NCI-H1105 (cell line): ENCODE measurements around the gene SHISA6.

Experiments
- DNase-seq: peaks from one replicate; lab custom pipeline; 2025; lab: John Stamatoyannopoulos, UW

SHISA6 gene

DNA sequence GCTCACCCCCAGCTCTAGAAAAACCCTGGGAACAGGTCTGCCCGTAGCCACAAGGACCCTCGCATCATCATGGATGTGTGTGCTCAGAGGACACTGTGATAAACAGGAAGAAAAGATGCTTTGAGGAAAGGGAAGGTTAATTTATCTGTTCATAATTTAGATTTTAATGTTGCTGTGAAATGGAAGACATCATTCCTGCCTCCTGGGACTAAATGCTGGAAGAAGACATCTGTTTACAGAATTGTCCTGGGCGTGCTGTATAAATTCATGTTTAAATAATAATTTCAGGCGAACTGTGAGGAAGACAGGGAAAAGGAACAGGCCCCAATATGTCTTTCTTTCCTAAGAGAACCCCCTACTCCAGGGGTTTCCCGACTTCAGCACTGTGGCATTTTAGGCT, 112.6 kb downstream of the SHISA6 start:
- DNase-seq = no peak

DNA sequence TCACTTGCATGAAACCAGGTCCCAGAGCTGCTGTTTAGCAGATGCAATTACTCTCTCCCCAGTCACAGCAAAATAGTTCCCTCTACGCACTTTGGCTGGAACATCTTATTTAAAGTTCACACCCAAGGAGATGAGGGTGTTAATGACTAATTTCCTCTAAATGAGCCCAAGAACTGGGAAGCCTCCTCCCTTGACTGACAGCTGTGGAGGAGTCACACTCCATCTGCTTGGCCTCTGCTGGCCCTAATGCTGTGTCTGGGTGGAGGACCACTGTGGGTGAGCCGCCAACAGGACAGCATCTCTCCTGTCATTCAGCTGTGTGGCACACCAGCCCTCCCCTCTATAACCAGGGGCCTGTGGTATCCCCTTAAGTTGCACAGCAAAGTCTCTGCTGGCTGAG, 115.4 kb downstream of the SHISA6 start:
- DNase-seq = no peak

- DNase-seq = no peak
Observed at GRCh38 chr17:11363565-11364117, 122.6 kb downstream of the SHISA6 start.

DNA sequence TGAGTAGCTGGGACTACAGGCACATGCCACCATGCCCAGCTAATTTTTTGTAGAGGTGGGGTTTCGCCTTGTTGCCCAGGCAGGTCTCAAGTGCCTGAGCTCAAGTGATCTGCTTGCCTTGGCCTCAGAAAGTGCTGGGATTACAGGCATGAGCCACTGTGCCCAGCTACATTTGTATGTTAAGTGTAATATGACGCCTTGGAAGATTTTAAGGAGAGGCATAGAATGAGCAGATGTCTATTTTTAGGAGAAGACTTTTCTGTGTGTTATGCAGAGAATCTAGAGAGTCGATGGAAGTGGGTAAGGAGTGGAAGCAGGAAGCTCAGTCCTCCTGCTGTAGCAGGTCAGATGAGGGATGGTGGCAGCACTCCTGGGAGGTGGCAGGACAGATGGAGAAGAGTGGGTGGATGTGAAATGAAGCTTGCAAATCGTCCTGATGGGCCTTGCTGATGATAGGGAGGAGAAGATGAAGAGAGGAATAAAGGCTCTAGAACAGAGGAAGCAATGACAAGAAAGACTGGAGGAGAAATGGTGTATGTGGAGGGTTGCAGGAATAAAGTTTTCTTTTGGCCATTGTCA, 125.3 kb downstream of the SHISA6 start:
- DNase-seq = no peak

DNA sequence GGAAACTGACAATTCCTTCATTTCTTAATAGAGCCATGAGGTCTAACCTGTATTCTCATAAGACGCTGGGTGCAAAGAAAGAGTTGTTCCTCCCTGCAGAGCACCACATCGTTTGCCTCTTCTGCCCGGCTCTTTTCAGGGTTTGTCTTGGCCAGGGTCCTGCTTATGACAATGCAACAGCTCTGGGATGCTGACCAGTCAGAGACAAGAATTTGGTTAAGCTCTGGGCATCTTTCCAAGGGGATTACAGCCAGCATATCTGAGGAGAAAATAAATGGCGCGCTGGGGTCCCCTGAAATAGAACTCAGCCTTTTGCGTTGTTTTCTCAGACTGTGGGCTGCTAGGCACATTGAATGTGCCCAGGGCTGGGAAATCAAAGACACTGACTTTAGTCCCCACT, 128.6 kb downstream of the SHISA6 start:
- no peak for DNase-seq

- no peak for DNase-seq
Observed at GRCh38 chr17:11372692-11373091, 131.7 kb downstream of the SHISA6 start.

GRCh38 chr17:11378506-11378905, 137.5 kb downstream of the SHISA6 start:
- DNase-seq = no peak

DNA sequence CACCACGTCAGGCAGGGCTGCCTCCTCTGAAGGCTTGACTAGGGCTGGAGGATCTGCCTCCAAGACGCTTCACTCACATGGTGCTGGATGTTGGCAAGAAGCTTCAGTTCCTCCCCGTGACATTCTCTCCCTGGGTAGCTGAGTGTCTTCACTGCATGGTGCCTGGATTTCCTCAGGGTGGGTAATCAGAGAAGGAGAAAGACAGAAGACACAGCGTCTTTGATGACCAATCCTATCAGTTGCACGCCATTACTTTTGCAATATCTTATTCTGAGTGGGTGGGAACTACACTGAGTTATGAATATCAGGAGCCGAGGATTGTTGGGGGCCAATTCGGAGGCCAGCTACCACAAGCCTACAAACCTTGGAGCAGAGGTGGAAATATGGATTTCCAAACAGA, 139.7 kb downstream of the SHISA6 start:
- DNase-seq = no peak

DNA sequence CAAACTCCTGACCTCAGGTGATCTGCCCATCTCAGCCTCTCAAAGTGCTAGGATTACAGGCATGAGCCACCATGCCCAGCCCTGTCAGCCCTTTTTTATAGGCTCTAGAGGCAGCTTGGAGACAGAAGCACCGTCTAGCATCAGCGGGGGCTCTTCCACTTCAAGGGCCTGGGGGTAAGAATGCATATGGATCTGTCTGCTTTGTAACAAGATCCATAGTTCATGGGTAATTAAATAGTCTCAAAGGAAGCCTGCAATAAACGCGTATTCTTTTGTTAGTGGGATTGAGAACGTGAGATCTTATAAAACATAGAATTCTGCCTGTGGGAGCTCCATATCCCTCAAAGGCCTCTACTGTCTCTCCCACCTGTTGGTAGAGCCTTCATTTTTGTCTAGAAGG, 142.1 kb downstream of the SHISA6 start:
- DNase-seq = no peak

- DNase-seq = no peak
Observed at GRCh38 chr17:11384131-11384530, 143.1 kb downstream of the SHISA6 start.

DNA sequence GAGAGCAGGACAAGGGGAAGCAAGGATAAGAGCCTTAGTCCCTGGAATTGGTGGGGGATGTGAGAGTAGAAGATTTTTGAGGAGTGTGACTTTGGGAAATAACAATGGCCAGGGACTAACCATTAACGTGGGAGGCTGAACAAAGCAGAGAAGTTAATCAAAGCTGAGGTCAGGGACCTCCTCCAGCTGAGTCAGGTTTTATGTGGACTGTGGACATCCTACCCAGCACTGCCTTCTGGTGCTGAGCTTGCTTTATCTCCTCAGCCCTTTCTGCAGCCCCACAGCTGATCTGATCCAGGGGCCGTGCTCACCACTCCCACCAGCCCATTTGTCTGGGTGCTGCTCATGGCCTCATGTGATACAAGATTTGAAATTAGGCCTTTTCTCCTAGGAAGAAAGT, 146.6 kb downstream of the SHISA6 start:
- DNase-seq = no peak

DNA sequence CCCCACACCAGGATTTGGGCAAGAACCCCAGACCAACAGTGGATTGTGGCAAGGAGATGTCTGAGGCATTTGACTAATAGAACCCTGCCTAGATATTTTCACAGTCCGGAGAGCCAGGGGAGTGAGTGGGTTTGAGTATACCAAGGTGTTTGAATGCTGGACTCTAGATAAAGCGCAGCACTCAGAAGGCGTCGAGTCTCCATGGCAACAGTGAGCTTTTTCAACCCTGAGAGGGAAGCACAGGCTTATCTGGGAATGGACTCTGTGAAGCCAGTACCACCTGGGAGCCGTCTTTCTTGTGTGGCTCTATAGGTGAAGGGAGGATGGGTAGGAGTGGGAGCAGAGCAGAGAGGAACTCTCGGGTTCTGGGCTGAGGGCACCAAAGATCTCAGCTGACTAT, 147.0 kb downstream of the SHISA6 start:
- no peak for DNase-seq

DNA sequence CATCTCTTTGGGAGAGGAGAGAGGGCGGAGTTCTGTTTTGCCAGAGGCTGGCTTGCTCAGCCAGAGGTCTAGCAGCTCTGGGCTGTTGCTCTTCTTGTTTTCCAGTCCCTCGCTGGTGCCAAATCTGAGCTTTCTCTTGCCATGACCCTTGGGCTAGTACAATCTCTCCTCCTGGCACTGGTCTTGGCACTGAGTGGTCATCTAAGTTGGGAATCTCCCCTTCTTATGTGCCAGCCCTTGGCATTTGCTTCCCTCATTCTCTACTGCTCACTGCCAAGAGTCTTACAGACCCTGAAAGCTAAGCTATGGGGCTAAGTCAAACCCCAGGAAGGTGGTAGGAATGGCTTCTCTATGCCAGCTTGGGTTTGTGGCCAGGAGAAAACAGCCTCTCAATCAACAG, 148.6 kb downstream of the SHISA6 start:
- no peak for DNase-seq

DNA sequence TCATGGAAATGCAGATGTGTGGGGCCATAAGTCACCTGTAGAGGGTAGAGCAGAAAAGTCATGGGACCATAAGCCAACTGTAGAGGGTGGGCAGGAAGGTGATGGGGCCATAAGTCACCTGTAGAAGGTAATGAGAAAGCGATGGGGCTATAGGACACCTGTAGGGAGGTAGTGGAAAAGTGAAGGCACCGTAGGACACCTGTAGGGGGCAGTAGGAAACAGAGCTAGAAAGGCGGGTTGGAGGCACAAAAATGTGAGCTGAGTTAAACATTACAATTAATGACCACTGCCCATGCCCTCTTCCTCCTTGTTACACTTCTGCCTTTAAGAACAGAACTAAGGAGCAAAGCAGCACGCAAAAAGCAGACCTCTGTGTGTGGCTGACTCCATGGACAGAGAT, 150.1 kb downstream of the SHISA6 start:
- no peak for DNase-seq

DNA sequence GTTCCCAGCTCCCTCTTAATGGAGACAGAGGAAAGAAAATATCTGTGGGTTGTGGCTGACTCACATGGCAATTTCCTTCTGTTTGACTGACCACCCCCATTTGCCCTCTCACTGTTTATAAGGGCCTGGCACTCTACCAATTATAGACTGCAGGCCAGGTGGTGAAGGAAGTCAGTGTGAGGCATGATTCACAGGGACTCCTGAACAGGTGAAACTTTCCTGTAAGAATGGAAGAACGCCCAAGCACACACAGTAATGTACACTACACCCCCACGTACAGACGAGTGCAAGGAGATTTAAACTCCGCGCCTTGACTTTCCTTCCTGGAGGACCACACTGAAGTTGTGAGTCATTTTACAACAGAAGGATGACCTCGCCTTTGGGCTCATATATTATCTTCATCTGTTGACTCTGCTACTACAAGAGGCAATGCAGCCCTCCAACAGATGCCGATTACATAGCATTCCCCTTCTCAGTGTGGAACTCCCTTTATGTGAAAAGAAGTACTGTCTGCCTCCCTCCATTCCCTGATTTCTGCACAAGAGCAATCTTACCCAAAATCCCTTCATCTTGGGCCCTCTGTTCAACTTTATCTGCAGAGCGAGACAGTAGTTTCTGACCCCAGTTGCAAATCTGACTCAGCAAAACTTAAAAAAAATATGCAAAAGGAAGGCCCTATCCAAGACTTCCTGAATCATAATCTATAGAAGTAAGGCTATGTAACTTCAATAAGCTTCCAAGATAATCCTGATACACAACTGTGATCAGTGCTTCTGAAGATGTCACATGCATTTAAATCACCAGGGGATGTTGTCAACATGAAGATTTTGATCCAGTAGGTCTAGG, 163.6 kb downstream of the SHISA6 start:
- no peak for DNase-seq

DNA sequence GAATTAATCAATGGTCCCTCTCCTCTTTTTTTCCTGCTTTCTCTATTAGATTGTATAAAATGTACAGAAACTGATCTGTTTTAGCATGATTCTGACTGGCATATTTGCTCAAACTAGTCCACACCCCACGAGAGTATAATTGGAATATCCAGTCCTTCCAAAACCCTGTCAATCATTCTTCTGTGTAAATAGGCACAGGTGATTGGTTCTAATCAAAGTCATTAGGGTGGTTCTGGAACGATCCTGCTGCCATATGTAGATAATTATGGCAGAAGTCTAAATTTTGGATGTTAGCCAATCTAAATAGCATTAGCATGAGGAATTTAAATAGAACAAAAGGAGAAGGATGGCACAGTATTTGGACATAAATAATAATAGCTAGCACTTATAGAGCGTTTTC, 165.7 kb downstream of the SHISA6 start:
- DNase-seq = no peak

DNA sequence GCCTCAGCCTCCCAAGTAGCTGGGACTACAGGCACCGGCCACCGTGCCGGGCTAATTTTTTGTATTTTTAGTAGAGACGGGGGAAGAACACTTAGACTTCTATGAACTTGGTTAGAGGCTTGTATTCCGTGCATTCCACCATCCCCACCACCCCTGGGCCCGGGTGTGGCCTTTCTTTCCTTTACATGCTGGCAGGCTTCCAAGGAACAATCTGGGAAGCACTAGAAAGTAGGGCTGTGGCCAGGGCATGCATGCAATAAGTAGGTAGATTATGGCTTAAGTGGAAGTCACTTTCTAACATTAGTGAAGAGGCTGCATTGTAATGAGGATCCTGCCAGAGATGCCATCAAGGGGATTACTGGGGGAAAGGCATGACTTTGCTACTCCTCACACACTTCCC, 171.6 kb downstream of the SHISA6 start:
- DNase-seq = no peak

DNA sequence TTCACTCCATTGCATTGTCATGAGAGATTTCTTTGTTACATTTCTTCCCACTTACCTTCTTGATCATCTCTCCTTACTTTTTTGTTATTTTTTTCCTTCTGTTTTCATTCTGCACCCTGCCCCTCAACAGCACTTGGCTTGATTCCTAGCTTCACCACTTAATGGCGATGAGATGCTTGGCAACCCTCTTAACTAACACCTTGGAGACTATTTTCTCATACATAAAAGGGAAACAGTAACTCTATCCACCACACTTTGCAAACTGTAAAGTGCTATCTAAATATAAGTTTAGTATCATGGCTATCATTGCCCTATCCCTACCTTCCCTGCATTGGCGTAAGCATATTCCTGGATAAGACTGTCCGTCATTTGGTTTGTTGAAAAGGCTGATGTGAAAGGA, 177.3 kb downstream of the SHISA6 start:
- DNase-seq = no peak

DNA sequence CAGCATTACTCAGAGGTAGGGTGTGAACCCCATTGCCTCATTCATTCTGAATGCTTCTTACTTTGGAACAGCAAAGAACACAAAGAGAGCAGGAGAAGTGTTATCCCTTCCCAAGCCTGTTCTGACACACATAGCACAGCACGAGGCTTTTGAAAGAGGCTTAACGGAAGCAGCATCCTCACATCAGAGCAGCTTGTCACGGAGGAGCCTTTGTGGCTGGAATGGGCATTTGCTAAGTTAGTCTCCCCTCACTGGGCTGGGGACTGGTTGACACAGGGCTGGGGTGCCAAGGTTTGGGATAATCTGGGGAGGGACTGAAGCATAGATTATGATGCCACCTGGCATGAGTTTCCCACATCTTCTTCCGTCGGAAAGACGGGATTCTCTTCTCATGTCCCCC, 189.7 kb downstream of the SHISA6 start:
- DNase-seq = no peak

DNA sequence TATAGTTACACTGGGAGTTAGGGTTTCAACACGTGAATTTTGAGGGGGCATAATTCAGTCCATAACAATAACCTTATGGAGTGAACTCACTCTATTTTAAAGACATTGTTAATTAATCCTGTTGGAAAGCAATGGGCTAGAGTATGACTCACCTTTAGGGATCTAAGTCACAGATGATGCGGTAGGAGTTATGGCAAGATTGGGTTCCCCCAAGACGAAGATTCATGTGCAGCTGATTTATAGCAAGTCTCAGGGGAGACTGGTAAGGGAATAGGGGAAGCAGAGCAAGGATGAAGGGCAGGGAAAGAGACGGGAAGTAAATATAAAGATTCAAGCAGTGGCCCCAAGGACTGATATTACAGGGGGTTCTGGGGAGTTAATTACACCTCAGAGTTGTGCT, 197.7 kb downstream of the SHISA6 start:
- DNase-seq = no peak

DNA sequence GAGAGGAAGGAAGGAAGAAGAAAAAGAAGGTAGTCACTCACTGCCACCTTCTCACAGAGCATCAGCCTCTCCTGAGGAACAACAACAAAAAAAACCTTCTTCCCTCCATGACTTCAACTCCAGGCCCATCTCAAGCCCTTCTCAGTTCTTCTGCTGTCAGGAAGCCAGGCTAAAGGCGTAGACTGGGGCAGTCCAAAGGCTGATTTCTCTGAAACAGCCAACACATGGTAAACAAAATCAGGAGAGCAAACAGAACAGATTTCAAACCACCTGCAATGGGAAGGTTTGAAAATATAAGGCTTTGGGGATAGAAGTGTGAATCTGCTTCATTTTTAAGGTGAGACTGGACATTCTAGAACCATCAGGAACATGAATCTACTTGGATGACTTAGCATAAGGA, 200.0 kb downstream of the SHISA6 start:
- DNase-seq = no peak

GRCh38 chr17:11446316-11446715, 205.3 kb downstream of the SHISA6 start:
- DNase-seq = no peak

DNA sequence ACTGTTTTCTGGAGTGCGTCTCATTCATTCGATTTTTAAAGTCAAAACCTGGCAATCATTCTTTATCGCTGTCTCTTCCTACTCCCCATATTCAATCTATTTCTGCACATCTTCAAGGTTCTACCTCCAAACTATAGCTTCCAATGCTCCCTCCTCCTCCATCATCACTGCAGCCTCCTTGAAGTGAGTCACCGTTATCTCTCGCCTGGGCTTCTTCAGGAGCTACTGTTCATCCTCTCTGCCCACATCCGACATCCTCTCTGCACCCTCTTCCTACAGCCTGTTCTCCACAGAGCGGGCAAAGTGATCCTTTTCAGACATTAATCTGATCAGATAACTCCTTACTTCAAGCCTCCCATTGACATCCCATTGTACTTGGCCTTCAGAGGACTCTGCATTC, 213.1 kb downstream of the SHISA6 start:
- DNase-seq = no peak

- no peak for DNase-seq
Observed at GRCh38 chr17:11458279-11458678, 217.3 kb downstream of the SHISA6 start.
